ENCODE measurements around the gene ASB6. TPM values are rescaled to one million over a fixed set of nuclear protein-coding genes. Genes with fewer than 3 reads are reported as not detected.

Gene ASB6
- total RNA-seq, 1 experiment from 2014 or later = 20.0 TPM

GRCh38 chr9:129640871-129641749 lies 841 bp downstream of the ASB6 start (continued):
- TF ChIP-seq, protein P1, sequence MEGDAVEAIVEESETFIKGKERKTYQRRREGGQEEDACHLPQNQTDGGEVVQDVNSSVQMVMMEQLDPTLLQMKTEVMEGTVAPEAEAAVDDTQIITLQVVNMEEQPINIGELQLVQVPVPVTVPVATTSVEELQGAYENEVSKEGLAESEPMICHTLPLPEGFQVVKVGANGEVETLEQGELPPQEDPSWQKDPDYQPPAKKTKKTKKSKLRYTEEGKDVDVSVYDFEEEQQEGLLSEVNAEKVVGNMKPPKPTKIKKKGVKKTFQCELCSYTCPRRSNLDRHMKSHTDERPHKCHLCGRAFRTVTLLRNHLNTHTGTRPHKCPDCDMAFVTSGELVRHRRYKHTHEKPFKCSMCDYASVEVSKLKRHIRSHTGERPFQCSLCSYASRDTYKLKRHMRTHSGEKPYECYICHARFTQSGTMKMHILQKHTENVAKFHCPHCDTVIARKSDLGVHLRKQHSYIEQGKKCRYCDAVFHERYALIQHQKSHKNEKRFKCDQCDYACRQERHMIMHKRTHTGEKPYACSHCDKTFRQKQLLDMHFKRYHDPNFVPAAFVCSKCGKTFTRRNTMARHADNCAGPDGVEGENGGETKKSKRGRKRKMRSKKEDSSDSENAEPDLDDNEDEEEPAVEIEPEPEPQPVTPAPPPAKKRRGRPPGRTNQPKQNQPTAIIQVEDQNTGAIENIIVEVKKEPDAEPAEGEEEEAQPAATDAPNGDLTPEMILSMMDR (IDR thresholded peaks at IDR 0.05) = no peak
- TF ChIP-seq HMGA2 (CRISPR knock-in tag; IDR thresholded peaks at IDR 0.05) (no peak), NR1H2 (CRISPR knock-in tag; IDR thresholded peaks at IDR 0.05) (no peak), ZMAT4 (CRISPR knock-in tag; IDR thresholded peaks at IDR 0.05) (no peak)

- Mint-ChIP-seq H3K36me3 (peaks cover 9% of the 10 kb centered on the region), H3K27ac (no peak overlapping the region), H3K4me1 (peaks cover 14% of the 10 kb centered on the region), H3K4me3 (peak overlapping the region; percentile 79), H3K9me3 (no peaks in the 10 kb centered on the region), H3K27me3 (ENCODE audit: low read depth) (no peaks in the 10 kb centered on the region; the same call in 1 of the 2 replicates)
- POLR2A ChIA-PET = interaction anchor here (0.5 kb wide), 1 partner anchor 629 kb away, joined by 3 read pairs; no protein-coding TSS in a partner anchor
- no peak for DNase-seq (ENCODE audit: low spot score)
- TF ChIP-seq FOXJ3 (CRISPR knock-in tag; IDR thresholded peaks at IDR 0.05; ENCODE audit: borderline replicate concordance) (no peak), GRHL2 (CRISPR knock-in tag; IDR thresholded peaks at IDR 0.05; ENCODE audit: insufficient replicate concordance, severe bottlenecking) (no peak), ZBTB21 (CRISPR knock-in tag; IDR thresholded peaks at IDR 0.05; ENCODE audit: borderline replicate concordance) (no peak), ZNF425 (CRISPR knock-in tag; conservative IDR thresholded peaks at IDR 0.05) (no peak)
- TF ChIP-seq, protein P1 (IDR thresholded peaks at IDR 0.05) = no peak
- TF ChIP-seq, protein P2, sequence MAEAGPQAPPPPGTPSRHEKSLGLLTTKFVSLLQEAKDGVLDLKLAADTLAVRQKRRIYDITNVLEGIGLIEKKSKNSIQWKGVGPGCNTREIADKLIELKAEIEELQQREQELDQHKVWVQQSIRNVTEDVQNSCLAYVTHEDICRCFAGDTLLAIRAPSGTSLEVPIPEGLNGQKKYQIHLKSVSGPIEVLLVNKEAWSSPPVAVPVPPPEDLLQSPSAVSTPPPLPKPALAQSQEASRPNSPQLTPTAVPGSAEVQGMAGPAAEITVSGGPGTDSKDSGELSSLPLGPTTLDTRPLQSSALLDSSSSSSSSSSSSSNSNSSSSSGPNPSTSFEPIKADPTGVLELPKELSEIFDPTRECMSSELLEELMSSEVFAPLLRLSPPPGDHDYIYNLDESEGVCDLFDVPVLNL (CRISPR knock-in tag; IDR thresholded peaks at IDR 0.05; ENCODE audit: borderline replicate concordance, low read depth) = no peak
- no peak for ATAC-seq
- CTCF ChIA-PET = interaction anchor here (0.8 to 3.4 kb wide), 7 partner anchors 11 to 508 kb away, joined by 3 to 24 read pairs (median 6); partner anchors contain the start of gene NTMT1
Observed at GRCh38 chr9:129640086-129640870, 1.7 kb downstream of the ASB6 start.

GRCh38 chr9:129639756-129640085 lies 2.2 kb downstream of the ASB6 start:
- Mint-ChIP-seq H3K27ac (no peak overlapping the region), H3K36me3 (peaks cover 14% of the 10 kb centered on the region), H3K27me3 (ENCODE audit: low read depth) (no peaks in the 10 kb centered on the region; the same call in 1 of the 2 replicates), H3K4me1 (peaks cover 14% of the 10 kb centered on the region), H3K9me3 (no peaks in the 10 kb centered on the region), H3K4me3 (peak overlapping the region; percentile 79)
- ATAC-seq (no peak), DNase-seq (ENCODE audit: low spot score) (no peak)
- ChIA-PET CTCF (interaction anchor here (1.1 to 3.4 kb wide), 7 partner anchors 10 to 508 kb away, joined by 3 to 24 read pairs (median 6); partner anchors contain the start of gene NTMT1), POLR2A (interaction anchor here (0.5 kb wide), 1 partner anchor 629 kb away, joined by 3 read pairs; no protein-coding TSS in a partner anchor)
- no peak for TF ChIP-seq SMAD4 (CRISPR knock-in tag; IDR thresholded peaks at IDR 0.05)
- no peak for TF ChIP-seq NR1H2 (CRISPR knock-in tag; IDR thresholded peaks at IDR 0.05)
- TF ChIP-seq, protein P3, sequence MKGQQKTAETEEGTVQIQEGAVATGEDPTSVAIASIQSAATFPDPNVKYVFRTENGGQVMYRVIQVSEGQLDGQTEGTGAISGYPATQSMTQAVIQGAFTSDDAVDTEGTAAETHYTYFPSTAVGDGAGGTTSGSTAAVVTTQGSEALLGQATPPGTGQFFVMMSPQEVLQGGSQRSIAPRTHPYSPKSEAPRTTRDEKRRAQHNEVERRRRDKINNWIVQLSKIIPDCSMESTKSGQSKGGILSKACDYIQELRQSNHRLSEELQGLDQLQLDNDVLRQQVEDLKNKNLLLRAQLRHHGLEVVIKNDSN (CRISPR knock-in tag; IDR thresholded peaks at IDR 0.05) = no peak
- no peak for TF ChIP-seq NR2C2 (CRISPR knock-in tag; IDR thresholded peaks at IDR 0.05)
- TF ChIP-seq RORB (CRISPR knock-in tag; IDR thresholded peaks at IDR 0.05) = no peak
- no peak for TF ChIP-seq FOXK1 (CRISPR knock-in tag; IDR thresholded peaks at IDR 0.05)
- no peak for TF ChIP-seq GABPB1 (CRISPR knock-in tag; IDR thresholded peaks at IDR 0.05)
- no peak for TF ChIP-seq ELF4 (CRISPR knock-in tag; IDR thresholded peaks at IDR 0.05; ENCODE audit: low read depth)
- no peak for TF ChIP-seq ZNF232 (CRISPR knock-in tag; IDR thresholded peaks at IDR 0.05)
- TF ChIP-seq IRF2 (CRISPR knock-in tag; IDR thresholded peaks at IDR 0.05; ENCODE audit: borderline replicate concordance, low read depth) = no peak
- no peak for TF ChIP-seq SP1 (CRISPR knock-in tag; conservative IDR thresholded peaks at IDR 0.05)
- TF ChIP-seq, protein P4, sequence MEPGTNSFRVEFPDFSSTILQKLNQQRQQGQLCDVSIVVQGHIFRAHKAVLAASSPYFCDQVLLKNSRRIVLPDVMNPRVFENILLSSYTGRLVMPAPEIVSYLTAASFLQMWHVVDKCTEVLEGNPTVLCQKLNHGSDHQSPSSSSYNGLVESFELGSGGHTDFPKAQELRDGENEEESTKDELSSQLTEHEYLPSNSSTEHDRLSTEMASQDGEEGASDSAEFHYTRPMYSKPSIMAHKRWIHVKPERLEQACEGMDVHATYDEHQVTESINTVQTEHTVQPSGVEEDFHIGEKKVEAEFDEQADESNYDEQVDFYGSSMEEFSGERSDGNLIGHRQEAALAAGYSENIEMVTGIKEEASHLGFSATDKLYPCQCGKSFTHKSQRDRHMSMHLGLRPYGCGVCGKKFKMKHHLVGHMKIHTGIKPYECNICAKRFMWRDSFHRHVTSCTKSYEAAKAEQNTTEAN (CRISPR knock-in tag; IDR thresholded peaks at IDR 0.05) = no peak
- TF ChIP-seq TEAD1 (CRISPR knock-in tag; IDR thresholded peaks at IDR 0.05) = no peak
